HG03442 (cell line): ENCODE measurements around the gene CCDC89.

ENCODE experiments used
- ATAC-seq: cut with Tn5 transposase; IDR thresholded peaks from one replicate; pipeline ENCODE4 v1.9.1; 2021; ENCODE audit warnings: mild to moderate bottlenecking, moderate library complexity; ENCODE audit not compliant: unreplicated experiment

The CCDC89 gene

DNA sequence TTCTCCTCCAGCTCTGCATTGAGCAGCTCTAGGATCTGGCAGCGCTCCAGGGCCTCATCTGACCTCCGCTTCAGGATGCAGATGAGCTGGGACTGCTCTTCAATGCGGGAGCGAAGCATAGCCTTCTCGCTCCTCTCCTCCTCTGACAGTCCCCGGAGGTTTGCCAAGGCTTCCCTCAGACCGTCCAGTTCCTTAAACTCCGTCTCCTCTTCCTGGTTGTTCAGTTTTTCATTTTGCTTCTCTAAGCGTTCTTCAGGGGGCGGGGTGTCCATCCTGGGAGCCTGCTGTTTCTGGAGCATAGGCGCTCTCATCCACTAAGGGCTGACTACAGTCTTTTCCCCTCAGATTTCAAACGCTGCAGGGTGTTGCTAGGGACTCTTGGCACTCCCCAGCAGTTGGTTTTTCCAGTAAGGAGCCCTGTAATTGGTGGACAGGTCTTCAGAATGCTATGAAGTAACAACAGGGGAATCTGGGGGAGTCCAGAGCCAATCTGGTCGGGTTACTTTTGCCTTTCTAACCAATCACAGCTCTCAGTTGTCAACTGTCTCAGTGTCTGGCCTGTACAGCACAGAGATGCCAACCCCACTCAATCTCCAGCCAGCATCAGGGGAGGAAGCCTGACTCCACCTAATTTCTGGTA, at the start of gene CCDC89:
Gene CCDC89 (minus strand): TSS at position 376 of the 640 bp plus-strand sequence. CDS start 65 bp downstream, at position 311.
- no peak for ATAC-seq

DNA sequence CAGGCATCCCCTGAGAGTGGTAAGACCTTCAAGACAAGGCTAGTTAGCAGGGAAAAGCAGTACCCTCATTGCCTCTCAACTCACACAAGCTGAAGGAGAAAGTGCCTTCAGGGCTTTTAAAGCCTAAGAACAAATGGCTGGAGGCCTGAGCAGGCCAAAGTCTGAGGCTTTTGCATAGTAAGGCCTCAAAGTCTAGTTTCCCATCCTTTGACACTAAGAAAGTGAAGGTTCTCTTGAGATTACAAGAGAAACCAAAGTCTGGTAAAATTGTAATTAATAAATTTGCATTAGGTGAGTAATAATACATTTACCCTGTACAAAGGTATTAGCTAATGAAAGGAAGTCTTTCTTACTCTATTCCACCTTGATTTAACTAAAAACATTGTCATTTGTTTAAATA, 47.0 kb upstream of the CCDC89 start:
- no peak for ATAC-seq

DNA sequence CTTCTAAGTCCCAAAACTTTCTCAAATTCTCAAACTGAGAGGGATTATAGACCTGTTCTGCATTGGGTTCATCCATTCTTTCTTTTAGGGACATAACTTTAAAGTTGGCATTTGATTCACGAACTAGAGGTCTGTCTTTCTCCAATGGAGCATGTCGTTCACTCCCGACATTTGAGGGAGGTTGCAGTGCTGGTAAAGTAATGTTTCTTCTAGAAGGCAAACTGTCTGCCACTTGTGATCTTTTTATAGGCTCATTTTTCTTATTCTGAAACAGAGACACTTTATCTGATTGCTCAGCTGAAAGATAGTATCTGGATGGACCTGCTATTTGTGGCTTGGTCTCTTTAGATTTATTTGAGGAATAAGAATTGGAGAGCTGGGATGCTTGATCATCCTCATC, 40.4 kb upstream of the CCDC89 start:
- ATAC-seq: no peak

DNA sequence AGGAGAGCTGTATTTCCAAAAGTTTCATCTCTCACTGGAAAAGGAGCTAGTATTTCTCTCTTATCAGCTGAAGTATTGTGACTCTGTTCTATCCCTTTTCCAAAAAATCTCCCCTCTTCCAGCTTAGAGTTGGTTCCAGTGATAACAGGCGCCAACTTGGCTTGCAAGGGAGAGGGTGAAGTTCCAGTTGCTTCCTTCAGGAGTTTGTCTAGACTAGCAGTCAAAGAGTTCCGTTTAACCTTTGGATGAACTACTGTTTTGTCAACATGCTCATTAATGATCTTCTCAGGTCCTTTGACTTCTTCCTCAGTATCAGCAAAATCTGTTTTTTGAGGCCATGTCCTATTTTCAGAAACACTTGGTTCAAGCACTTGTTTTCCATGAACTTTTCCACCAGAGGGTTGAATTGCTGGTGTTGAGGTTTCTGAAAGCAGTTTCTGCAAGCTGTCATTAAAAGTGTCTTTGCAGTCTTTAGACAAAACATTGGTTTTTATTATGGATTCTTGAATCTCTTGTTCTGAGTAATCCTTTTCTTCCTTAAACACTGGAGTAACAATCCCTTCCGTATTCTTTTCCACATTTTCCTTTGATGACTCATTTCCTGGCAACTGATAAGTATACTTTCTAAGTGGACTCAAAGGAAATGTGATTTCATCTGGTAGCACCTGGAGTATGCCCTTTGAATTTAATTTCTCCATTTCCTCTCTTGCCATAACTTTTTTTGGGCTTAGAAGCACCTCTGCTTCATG, 39.7 kb upstream of the CCDC89 start:
- ATAC-seq: no peak

DNA sequence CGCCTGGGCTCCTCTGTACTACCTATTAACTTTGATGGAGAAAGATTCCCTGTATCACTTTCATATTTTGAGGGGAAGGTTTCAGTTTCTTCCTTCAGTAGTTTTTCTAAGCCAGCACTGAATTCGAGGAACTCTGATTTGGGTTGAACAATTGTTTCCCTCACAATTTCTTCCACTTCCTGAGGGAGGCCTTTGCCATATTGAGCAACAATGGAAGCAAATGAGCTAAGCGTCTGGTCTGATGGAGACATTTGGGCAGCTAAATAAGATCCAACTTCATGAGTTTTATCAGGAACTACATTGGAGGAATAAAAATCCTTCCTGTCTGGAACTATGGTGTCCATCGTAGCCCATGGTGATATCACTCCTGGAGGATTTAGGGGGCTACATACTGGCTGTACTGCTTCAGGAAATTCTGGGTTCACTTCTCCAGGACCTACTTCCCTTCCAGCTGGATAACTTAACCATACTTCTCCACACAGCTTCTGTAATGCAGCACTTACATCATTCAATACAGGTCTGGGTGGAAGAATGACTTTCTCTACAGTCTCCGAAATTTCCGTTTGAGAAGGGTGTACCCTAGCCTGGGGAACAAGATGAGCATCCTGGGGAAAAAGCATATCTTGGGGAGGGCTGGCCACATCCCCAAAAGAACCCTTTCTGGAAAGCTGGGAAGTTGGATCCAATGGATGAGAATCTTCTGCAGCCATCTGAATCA, 38.9 kb upstream of the CCDC89 start:
- no peak for ATAC-seq

DNA sequence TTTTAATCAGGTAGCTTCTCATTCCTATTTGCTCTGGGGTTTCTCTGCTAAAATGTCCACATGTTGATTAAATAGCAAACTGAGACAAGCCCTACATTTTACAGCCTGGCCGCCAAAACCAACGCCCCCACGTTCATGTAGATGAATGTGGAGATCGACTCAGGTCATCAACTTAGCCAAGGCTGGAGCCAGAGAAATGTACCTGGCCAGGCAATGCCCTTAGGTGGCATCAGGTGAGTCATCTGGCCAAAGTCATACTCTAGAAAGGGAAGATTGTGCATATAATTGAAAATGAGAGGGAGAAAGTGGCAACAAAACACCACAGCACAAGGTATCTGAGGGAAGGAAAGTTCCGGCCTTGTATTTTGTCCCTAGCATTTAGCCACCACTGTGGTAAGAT, 37.1 kb upstream of the CCDC89 start:
- no peak for ATAC-seq

DNA sequence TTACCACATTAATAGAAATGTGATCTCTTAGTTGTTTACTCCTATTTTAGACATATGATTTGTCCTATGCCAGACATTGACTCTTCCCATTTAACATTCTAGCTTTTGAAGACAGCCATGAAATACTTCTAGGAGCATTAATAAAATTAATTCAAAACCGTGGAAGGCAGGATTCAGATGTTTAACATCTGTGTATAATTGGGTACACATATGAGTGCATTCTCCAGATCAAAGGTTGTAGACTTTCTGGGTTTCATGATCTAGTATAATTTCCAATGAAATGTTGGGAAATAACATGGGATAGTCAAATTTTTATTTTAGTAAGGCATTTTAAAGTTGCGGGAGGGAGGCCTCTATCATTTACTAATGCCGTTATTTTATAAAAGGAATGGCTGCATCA, 35.2 kb upstream of the CCDC89 start:
- no peak for ATAC-seq

DNA sequence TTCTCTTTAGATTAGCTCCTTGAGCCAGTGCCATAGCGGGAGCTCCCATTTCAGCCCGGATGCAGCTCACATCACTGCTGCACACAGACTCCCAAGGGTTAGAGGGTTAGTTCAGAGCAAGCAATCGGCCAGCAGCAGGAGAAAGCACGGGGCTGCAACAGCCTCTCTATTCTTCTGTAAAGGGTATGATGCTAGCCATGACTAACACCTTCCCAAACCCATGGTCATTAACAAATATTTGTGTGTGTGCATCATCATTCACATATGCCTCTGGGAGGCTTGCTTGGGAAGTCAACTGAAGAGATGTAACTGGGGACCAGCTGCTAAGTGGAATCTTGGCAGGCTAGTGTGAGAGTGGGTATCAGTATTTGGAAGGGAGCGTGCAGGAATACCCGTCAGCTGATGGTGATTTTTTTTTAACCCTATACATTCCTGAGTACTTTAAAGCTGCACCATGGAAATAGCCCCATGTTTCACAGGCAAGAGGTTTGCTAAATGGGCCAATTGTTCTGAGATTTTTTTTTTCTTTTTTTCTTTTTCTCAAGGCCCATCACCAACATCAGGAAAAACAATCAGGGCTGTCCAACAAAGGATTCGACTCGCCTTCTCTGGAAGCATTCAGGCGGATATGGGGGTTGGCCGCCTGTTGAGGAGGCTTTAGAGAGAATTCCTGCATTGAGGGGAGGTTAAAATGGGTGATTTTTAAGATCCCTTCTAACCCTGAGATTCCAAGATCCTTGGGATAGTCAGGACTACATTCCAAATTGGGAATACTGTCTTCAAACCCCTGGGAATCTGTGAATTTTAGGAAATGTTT, 33.2 kb upstream of the CCDC89 start:
- ATAC-seq: no peak

DNA sequence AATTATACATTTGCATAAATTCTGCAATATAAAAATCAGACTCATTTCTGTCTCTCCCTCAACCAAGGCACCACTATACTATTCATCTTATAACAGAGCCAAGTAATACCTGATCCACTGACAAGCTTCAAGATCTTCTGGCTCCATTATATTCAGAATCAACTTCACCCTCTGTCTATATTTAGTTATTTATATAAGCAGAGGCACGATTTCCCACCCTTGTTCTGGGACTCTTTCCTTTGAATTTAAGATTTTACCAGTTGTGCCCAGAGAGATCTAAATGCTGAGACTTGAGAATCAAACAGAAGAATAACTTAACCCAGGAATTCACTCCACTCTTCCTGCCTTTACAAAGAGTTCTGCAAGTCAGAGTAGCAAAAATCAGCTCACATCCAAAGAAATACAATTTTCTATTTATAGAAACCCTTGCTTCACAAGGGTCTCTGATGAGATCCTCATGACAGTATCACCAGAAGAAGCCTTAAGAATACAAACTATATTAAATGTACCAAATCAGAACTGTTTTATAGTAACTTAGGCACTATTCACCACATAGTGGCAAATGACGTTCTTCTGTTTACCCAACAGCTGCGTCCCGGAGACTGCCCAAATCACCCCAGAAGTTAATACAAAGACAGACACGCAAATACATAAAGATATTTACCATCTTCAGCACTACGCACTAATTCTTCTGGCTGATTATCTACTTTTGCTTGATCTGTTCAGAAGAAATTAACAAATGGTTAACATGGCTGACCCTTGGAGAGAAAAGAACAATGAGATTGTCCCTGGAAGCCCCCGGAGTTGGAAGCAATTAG, 32.3 kb upstream of the CCDC89 start:
- ATAC-seq: no peak

DNA sequence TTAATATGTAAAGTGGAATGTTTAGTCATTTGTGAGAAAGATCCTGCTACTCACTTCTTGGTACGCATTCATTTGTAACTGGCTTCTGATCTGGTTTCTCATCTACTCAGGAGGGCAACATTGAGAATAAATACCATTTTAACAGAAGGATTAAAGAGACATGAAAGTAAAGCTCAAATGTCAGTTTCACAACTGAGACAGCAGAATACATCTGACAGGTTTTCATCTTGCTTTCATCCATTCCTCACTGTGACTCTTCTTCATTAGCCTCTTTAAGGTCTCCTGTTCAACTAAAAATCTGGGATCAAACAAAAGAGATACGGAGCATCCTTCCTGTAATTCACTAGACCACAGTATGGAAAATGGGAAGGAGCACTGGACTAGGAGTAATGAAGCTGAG, 31.4 kb upstream of the CCDC89 start:
- ATAC-seq: no peak

DNA sequence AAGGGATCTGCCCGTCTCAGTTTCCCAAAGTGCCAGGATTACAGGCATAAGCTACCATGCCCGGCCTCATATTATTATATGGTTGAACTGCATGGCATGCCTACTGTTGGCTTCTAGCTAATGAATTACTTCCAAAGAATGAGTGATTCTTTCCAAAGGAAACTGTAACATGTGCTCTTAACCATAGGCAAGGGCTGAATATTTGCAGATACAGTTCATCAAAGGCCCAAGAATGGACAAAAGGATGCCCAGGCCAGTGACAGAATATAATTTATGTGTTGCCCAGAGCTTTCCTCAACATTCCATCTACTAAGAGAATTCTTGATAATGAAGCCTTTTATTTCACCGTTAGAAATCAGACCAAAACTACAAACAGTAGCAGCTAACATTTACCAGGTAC, 27.0 kb upstream of the CCDC89 start:
- no peak for ATAC-seq

DNA sequence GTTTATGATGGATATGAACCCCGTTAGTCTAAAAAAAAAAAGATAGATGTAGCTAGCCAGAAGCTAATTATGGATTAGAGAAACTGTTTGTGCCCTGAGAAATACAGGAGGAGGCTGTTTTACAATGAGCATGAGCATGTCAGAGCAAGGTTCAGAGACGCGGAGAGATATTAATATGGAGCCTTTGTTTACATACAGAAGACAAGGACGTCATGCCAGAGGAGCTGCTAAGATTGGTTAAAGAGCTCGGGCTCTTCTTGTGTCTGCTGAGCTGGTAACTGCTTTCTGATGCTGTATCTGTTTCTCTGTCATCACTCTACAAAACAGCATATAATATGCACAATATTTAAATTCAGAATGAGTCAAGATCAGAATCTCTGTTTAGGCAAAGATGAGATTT, 24.9 kb upstream of the CCDC89 start:
- ATAC-seq: no peak

DNA sequence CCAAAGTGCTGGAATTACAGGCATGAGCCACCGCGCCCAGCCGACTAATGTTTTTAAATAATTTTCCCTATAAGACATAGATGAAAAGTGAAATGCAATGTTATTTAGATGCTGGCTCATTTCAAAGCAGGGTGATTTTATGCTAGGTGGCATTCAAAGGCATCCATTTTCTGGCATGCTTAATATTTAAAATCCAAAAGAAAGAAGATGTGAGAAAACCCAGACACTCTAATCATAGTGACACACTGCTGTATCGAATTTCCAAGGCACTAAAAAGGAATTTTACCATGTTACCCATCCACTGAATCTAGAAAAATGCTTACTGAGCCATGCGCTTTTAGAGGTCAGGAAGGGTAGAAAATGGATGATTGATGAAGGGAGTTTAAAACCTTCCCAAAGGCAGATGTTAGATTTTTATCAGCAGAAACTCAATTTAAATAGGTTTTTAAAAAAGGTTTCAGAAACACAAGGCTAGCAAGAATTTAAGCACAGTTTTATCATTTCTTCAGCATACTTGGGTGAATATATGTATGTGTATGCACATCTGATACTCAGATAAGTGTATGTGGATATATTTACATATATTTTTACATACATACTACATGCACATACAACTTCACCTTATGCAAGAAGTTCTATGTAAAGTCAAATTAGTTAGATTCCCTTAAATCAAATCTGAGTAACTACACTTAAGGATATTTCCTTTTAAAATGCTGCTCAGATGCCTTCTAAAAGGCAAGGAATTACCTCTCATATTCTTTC, 24.1 kb upstream of the CCDC89 start:
- ATAC-seq: no peak

DNA sequence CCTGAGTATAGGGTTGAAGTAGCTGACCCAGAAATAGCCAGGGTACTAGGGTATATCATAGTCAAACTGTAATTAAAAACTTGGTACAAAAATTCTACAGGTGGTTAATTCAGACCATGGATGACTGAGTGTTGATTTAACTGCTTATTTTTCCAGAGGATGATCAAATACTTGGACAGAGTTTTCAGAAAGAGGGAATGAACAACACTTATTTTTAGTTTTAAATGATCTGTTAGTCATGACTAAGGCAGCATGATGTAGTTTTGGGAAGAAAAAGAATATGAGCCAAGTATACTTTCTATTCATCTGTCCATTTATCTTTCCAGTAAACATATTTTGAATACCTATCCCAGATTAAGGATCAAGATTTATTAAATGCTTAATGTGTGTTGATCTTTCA, 19.8 kb upstream of the CCDC89 start:
- no peak for ATAC-seq

DNA sequence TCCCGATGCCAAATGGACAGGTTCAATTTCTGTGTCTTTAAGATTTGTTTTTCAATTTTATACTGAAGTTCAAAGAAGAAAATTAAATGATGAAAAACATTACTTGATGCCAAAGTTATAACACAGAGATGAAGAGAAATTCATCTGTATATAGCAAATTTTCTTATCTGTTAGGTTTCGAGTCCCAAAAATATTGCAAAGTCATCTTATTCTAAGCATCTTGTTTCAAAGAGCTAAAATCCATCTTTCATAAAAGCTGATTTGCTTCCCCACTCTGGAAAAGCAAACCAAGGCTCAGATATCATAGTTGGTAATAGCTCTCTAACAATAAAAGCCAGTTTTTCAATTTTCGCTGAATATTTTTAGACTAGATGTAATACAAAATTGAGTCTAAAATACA, 19.0 kb upstream of the CCDC89 start:
- ATAC-seq: no peak

DNA sequence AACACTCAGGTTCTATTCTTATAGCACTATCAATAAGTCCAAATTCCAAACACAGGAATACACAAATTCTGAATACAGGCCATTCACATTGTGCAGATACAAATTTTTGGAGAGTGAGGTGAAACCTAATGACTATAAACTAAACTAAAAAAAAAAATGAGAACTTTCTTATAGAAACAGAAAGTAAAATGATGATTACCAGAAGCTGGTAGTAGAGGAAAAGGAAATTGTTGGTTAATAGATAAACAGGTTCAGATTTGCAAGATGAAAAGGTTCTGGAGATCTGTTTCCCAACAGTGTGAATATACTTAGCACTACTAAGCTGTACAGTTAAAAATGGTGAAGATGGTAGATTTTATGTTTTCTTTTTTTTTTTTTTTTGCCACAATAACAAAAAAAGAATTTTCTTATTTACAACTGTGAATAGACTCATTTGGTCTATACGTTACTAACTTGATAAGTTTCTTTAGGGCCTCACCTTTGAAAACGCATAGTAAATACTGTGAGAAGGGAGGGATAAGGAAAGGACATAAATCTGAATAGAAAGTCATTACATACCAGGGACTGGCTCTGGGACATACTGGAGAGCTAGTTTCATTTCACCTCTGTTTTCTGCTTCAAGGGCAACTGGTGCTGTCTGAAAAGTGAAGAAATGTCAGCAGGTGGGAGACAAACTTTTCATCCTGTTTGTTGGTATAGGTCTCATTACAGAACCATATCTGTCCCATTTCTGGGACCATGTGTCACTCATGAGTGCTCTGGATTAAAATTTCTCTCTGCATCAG, 14.2 kb upstream of the CCDC89 start:
- peak; percentile 82 for ATAC-seq

DNA sequence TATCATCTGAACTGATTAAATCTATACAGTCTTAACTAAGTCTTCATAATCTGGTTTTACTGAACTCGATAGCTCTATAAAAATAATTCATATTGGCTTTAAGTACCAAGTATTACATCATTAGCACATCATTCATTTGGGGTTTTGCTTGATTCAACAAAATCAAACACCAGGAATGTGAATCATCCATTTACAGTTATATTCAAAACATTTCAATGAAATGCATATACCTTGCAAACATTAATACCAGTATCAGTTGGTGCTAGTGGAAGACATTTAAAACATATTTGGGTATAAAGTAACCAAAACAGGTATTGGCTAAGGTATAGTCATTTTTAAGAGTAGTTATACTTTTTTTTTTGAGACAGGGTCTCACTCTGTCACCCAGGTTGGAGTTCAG, 12.2 kb upstream of the CCDC89 start:
- ATAC-seq: no peak

DNA sequence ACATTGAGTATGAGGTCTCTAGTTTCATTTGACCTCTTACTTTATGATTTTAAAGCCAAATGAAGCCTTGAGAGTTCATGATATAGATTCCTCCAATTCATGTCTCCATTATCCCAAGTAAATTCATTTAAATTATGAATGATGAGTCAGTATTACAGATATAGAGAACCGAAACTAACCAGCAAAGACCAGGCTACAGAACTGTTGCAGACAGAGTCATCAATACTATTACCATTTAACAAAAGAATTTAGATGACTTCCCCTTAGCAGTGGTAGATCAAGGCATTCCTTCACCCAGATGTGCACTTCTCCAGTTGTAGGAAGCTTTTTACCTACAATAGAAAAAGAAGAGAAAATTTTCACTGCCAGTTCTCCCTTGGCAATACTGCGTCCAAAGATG, 11.8 kb upstream of the CCDC89 start:
- ATAC-seq: peak; percentile 35

DNA sequence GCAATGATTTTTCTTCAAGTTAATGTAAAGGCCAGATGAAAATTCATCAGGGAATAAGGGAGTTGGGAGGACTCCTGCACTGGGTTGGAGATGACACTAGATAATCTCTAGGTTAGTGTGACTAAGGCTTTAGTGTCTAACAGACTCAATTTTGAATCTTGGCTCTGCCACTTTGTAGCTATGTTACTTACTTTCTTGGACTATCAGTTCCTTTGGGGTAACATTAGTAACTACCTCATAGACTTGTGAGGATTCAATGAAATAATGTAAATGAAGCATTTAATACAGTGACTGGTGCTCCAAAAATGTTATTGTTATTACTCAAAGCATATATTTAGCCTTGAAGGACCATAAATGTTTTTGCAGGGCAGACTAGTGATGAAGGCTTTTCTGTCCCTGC, 9.6 kb upstream of the CCDC89 start:
- ATAC-seq: no peak
